Esophagus squamous epithelium (tissue), 5 donors: ENCODE results near the gene KICS2. TPM values are rescaled to one million over a fixed set of nuclear protein-coding genes. Genes with fewer than 3 reads are reported as not detected.

ENCODE experiments used
- DNase-seq: peaks from one replicate; lab custom pipeline; 2025; lab: John Stamatoyannopoulos, UW
- H3K27ac ChIP-seq, 4 donors: fragments of 200-600 bp; sonication (generic); one replicate each; pipeline ENCODE4 v1.5.1; 2016 to 2019; ENCODE audit warnings: mild to moderate bottlenecking in 1 of 4
- H3K27me3 ChIP-seq, 4 donors: fragments of 200-600 bp; sonication (generic); 1 replicate in 3 of 4; 2 replicates in 1 of 4; pipeline versions ENCODE4 v1.5.1 to v1.6.0; 2017 to 2021; ENCODE audit warnings: antibody characterized with exemption in 1 of 4
- H3K36me3 ChIP-seq, 3 donors: fragments of 200-600 bp; sonication (generic); one replicate each; pipeline ENCODE4 v1.5.1; 2016 to 2019
- H3K4me1 ChIP-seq, 3 donors: fragments of 200-600 bp; sonication (generic); one replicate each; pipeline ENCODE4 v1.5.1; 2017 to 2019
- H3K4me3 ChIP-seq, 4 donors: fragments of 200-600 bp; sonication (generic); 1 replicate in 3 of 4; 2 replicates in 1 of 4; pipeline ENCODE4 v1.5.1; 2016 to 2019; ENCODE audit warnings: mild to moderate bottlenecking in 2 of 4, moderate library complexity in 1 of 4
- H3K9me3 ChIP-seq, 3 donors: fragments of 200-600 bp; sonication (generic); one replicate each; pipeline ENCODE4 v1.5.1; 2016 to 2019
- POLR2A ChIP-seq, 4 donors: fragments of 450-650 bp; IDR thresholded peaks; one replicate each; pipeline ENCODE4 v1.6.1; 2017; ENCODE audit warnings: antibody characterized with exemption in 4 of 4, mild to moderate bottlenecking in 4 of 4, moderate library complexity in 3 of 4
- WGBS, 2 donors: methylation state at CpG; one replicate each; pipeline ENCODE4 v1.1.5; 2018; 5-methylcytosine and 5-hydroxymethylcytosine counted together
- intact Hi-C: fragments of 100-400 bp; cut with DNase I; formaldehyde crosslinking; loops from one replicate; pipeline ENCODE4 v1.15.0; 2022
- total RNA-seq, 4 donors: library from RNA; depleted of rRNA; stranded (reverse); fragments of >200 nt; gene quantifications; one replicate each; pipeline ENCODE4 v1.1.0, GENCODE V29; 2016
- TF ChIP-seq, protein P1 (sequence below), 6 experiments: fragments of 450-650 bp in 4 of 6; fragments of 200-600 bp in 2 of 6; sonication (generic) in 2 of 6; IDR thresholded peaks; one replicate each; pipeline ENCODE4 v1.5.1; 2016 to 2019; ENCODE audit warnings: antibody characterized with exemption in 6 of 6, mild to moderate bottlenecking in 4 of 6, moderate library complexity in 4 of 6
- donor health status: DM: yes; HTN: yes; CAD: no.

The KICS2 gene
- total RNA-seq, 4 donors from 2014 or later = 6.2 to 15.8 (median 9.8) TPM

GRCh38 chr12:64232196-64232595 is 10.1 kb upstream of the KICS2 start:
- Histone ChIP-seq H3K27ac (no peak overlapping the region), H3K9me3 (no peaks in the 10 kb centered on the region), H3K27me3 (no peaks in the 10 kb centered on the region), H3K4me1 (no peaks in the 10 kb centered on the region), H3K36me3 (no peaks in the 10 kb centered on the region), H3K4me3 (no peak overlapping the region)
- TF ChIP-seq POLR2A (IDR thresholded peaks at IDR 0.05) = no peak
- TF ChIP-seq, protein P1, sequence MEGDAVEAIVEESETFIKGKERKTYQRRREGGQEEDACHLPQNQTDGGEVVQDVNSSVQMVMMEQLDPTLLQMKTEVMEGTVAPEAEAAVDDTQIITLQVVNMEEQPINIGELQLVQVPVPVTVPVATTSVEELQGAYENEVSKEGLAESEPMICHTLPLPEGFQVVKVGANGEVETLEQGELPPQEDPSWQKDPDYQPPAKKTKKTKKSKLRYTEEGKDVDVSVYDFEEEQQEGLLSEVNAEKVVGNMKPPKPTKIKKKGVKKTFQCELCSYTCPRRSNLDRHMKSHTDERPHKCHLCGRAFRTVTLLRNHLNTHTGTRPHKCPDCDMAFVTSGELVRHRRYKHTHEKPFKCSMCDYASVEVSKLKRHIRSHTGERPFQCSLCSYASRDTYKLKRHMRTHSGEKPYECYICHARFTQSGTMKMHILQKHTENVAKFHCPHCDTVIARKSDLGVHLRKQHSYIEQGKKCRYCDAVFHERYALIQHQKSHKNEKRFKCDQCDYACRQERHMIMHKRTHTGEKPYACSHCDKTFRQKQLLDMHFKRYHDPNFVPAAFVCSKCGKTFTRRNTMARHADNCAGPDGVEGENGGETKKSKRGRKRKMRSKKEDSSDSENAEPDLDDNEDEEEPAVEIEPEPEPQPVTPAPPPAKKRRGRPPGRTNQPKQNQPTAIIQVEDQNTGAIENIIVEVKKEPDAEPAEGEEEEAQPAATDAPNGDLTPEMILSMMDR (IDR thresholded peaks at IDR 0.05) = no peak
- no peak for DNase-seq
- 73 to 80% methylated on average over 1 of the region's 1 CpG for WGBS, 2 donors
- intact Hi-C loops = no loop called here

DNA sequence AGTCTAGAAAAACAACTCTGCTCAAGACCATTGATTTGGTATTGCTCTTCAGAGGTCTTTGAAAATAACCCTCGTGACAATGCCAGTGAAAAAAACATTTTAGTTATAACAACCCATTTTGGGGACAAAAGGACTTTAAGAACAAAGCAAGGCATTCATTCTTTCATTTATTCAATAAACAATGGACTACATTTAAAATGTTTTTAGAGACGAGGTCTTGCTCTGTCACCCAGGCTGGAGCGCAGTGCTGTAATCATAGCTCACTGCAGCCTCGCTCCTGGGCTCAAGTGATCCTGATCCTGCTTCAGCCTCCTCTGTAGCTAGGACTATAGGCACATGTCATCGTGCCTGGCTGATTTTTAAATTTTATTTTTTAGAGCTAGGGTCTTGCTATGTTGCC is 7.7 kb upstream of the KICS2 start:
- DNase-seq = no peak
- TF ChIP-seq, protein P1 (IDR thresholded peaks at IDR 0.05) = no peak
- TF ChIP-seq POLR2A (IDR thresholded peaks at IDR 0.05) = no peak
- Histone ChIP-seq H3K4me1 (no peaks in the 10 kb centered on the region), H3K27ac (no peak overlapping the region), H3K36me3 (no peaks in the 10 kb centered on the region), H3K4me3 (no peak overlapping the region), H3K27me3 (no peaks in the 10 kb centered on the region), H3K9me3 (no peaks in the 10 kb centered on the region)
- 86 to 92% methylated on average over 5 of the region's 5 CpGs for WGBS, 2 donors
- intact Hi-C loops = no loop called here

GRCh38 chr12:64229240-64229639 is 7.1 kb upstream of the KICS2 start:
- no peak for TF ChIP-seq POLR2A (IDR thresholded peaks at IDR 0.05)
- TF ChIP-seq, protein P1 (IDR thresholded peaks at IDR 0.05) = no peak
- Histone ChIP-seq H3K27me3 (no peaks in the 10 kb centered on the region), H3K36me3 (no peaks in the 10 kb centered on the region), H3K27ac (no peak overlapping the region), H3K4me1 (no peaks in the 10 kb centered on the region), H3K4me3 (no peak overlapping the region), H3K9me3 (no peaks in the 10 kb centered on the region)
- WGBS, 2 donors = 52 to 60% methylated on average over 2 of the region's 4 CpGs
- no peak for DNase-seq
- intact Hi-C loops = no loop called here

DNA sequence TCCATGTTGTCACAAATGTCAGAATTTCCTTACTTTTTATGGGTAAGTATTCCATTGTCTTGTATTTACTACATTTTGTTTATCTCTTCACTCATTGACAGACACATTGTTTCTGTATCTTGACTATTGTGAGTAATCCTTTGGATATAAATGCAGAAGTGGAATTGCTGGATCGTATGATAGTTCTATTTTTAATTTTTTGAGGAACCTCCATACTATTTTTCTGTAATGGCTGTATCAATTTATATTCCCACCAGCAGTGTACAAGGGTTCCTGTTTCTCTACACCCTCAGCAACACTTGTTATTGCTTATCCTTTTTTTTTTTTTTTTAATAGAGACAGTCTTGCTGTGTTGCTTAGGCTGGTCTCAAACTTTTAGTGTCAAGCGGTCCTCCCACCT is 3.5 kb upstream of the KICS2 start:
- Histone ChIP-seq H3K9me3 (no peaks in the 10 kb centered on the region), H3K36me3 (no peaks in the 10 kb centered on the region), H3K4me1 (peaks cover 0 to 15% (median 3%) of the 10 kb centered on the region in 3 donors), H3K27ac (no peak overlapping the region), H3K27me3 (no peaks in the 10 kb centered on the region), H3K4me3 (no peak overlapping the region)
- DNase-seq = no peak
- intact Hi-C loops = no loop called here
- no peak for TF ChIP-seq POLR2A (IDR thresholded peaks at IDR 0.05)
- TF ChIP-seq, protein P1 (IDR thresholded peaks at IDR 0.05) = no peak
- 13 to 68% methylated on average over 2 of the region's 2 CpGs for WGBS, 2 donors

DNA sequence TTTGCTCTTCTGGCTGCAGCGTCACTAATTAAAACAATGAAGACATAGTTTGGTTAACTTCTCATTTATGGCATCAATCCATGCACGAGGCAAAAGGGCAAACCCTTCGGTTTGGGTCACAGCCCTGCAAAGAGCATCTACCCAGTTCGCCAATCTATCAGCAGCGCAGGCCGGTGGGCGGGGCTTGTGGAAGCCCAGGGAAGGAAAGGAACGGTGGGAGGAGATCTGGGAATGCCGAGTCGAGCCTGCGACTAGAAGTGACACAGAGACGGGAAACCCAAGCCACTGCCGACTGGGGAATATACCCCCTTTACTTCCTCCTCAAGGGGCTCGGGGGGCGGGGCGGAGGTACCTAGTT is 466 bp downstream of the KICS2 start:
- Histone ChIP-seq H3K4me3 (peak overlapping the region; percentile 68 to 94 (median 85)), H3K9me3 (no peaks in the 10 kb centered on the region), H3K4me1 (peaks cover 0 to 28% (median 3%) of the 10 kb centered on the region in 3 donors), H3K27ac (peak overlapping the region; percentile 90 to 98 (median 96)), H3K27me3 (no peaks in the 10 kb centered on the region), H3K36me3 (no peaks in the 10 kb centered on the region)
- DNase-seq = peak; percentile 29
- WGBS, 2 donors = 0% methylated on average over 7 to 13 of the region's 16 CpGs
- TF ChIP-seq, protein P1 (IDR thresholded peaks at IDR 0.05) = no peak
- TF ChIP-seq POLR2A (IDR thresholded peaks at IDR 0.05) = no peak
- intact Hi-C loops = no loop called here
